GM06990 (cell line): ENCODE data around the gene GNA15.

Experiments
- DNase-seq: peaks from one replicate; pipeline ENCODE4 v3.0.0-alpha.2; 2011; ENCODE audit not compliant: insufficient read length; ENCODE audit errors: extremely low read depth
- H3K27me3 ChIP-seq: replicated peaks from 2 replicates; pipeline ENCODE4 v1.6.0; 2011; ENCODE audit warnings: low read length; ENCODE audit not compliant: control insufficient read depth, insufficient read depth
- H3K36me3 ChIP-seq: 2 replicates; pipeline ENCODE4 v1.5.1; 2011; ENCODE audit warnings: low read length; ENCODE audit not compliant: control insufficient read depth, insufficient read depth
- H3K4me3 ChIP-seq: replicated peaks from 2 replicates; pipeline ENCODE4 v1.5.1; 2011; ENCODE audit warnings: low read depth, mild to moderate bottlenecking, control low read depth, low read length
- CTCF ChIP-seq: IDR thresholded peaks from 2 replicates; pipeline ENCODE4 v1.5.1; 2011; ENCODE audit warnings: low read length, control low read depth, mild to moderate bottlenecking, inconsistent platforms; ENCODE audit not compliant: insufficient read depth, poor library complexity, severe bottlenecking

Gene GNA15

GRCh38 chr19:3203805-3204645 lies 68.2 kb downstream of the GNA15 start:
- Histone ChIP-seq H3K27me3 (no peaks in the 10 kb centered on the region), H3K4me3 (no peak overlapping the region), H3K36me3 (peaks cover 27% of the 10 kb centered on the region)
- DNase-seq: no peak
- no peak for TF ChIP-seq CTCF

- Histone ChIP-seq H3K27me3 (no peaks in the 10 kb centered on the region), H3K36me3 (peaks cover 24% of the 10 kb centered on the region), H3K4me3 (no peak overlapping the region)
- no peak for TF ChIP-seq CTCF
- DNase-seq: no peak
Measured at GRCh38 chr19:3204646-3205275, 68.9 kb downstream of the GNA15 start.

GRCh38 chr19:3206216-3206953 lies 70.6 kb downstream of the GNA15 start:
- no peak for DNase-seq
- no peak for TF ChIP-seq CTCF
- Histone ChIP-seq H3K4me3 (no peak overlapping the region), H3K27me3 (no peaks in the 10 kb centered on the region), H3K36me3 (peaks cover 22% of the 10 kb centered on the region)

- DNase-seq: no peak
- no peaks in the 10 kb centered on the region for H3K27me3 ChIP-seq
- TF ChIP-seq CTCF: no peak
- no peak overlapping the region for H3K4me3 ChIP-seq
- peaks cover 22% of the 10 kb centered on the region for H3K36me3 ChIP-seq
Measured at GRCh38 chr19:3207461-3208242, 71.8 kb downstream of the GNA15 start.
